SW 1271 (cell line): ENCODE results near the gene TDO2.
"Not testable (repeated sequence)": the region's sequence is repeated elsewhere in the genome, so short reads cannot be mapped to it uniquely, and the experiment has no call there.

Experiments used
- DNase-seq, 2 experiments: peaks; one replicate each; lab custom pipeline; 2025; lab: John Stamatoyannopoulos, UW

Gene TDO2

GRCh38 chr4:155903453-155903852 is at the start of gene TDO2:
Gene TDO2 (plus strand): TSS chr4:155903696. CDS start chr4:155903759, 63 bp downstream.
- no peak for DNase-seq

GRCh38 chr4:155854582-155855226 is 48.8 kb upstream of the TDO2 start:
- no peak for DNase-seq

- no peak for DNase-seq
These were observed 47.6 kb upstream of the TDO2 start for GRCh38 chr4:155855897-155856296.

DNA sequence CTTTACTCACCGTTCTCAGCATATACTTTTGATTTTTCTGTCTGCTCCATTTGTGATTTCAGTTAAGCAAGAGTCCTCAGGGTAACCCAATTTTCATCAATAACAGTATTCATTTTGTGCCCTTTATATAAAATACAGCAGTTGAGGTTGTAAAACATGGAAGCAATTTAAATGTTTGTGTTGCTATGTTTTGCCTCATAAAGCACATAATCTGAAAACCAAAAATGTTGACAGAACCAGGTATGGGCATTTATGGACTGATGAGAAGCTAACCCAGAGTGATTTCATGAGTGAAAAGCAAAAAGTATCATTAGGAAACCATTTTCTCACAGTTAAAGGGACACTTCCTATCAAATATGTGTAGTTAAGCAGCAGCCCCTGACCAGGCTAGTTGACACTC is 37.3 kb upstream of the TDO2 start, which contains the start of gene ASIC5:
Gene ASIC5 (minus strand): TSS at position 101 of the 400 bp plus-strand sequence. CDS start 51 bp downstream, at position 50.
- DNase-seq, result no peak

- DNase-seq, result no peak
These were observed 27.6 kb upstream of the TDO2 start for GRCh38 chr4:155875878-155876277.

DNA sequence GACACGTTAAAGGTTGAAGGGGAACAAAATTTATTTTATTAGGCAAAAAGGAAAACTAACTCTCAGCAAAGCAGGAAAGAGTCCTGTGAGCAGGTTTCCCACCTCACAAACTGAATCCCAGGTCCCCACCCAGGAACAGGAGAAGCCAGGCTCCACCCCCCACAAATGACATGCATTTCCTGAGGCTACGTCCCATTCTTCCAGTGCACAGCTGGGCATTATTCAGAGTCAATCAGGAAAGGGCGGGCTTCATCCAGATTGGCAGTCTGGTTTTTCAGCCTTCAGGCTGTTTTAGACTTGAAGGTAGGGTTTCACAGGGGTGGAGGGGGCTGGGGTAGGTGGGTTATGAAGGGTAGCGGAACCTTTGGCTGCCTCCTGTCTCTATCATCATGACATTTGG is 25.5 kb upstream of the TDO2 start:
- DNase-seq, result no peak

DNA sequence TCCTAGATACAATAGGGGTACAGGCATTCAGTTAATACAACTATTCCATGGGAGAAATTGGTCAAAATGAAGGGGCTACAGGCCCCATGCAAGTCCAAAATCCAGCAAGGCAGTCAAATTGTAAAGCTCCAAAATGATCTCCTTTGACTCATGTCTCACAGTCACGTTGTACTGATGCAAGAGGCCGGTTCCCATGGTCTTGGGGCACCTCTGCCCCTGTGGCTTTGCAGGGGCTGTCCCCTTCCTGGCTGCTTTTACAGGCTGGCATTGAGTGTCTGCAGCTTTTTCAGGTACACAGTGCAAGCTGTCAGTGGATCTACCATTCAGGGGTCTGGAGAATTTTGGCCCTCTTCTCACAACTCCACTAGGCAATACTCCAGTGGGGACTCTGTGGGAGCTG is 24.9 kb upstream of the TDO2 start:
- DNase-seq, result no peak

DNA sequence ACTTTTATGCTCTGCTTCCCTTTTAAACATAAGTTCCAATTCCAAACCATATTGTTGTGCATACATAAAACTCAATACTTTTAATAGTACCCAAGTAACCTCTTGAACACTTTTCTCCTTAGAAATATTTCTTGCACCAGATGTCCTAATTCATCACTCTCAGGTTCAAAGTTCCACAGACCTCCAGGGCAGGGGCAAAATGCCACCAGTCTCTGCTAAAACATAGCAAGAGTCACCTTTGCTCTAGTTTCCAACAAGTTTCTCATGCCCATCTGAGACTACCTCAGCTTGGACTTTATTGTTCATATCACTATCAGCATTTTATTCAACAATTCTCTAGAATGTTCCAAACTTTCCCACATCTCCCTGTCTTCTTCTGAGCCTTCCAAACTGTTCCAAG is 23.7 kb upstream of the TDO2 start:
- DNase-seq, result no peak

DNA sequence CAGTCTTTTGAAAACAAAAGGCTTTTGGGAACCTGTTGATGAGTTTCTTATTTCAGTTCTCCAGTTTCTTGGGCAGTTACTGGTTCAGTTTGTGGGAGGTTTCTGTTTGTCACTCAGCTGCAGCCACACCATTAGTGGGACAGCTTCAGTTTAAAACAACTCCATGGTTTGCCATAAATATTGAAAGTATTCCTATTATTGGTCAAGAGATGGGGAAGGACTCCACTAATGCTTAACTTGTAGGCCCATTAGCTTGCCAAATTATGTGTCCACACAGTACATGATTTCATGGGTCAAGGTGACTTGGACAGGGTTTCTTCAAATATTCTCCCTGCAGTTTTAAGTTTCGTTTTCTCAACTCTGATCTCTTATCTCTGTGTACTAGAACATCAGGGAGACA is 21.9 kb upstream of the TDO2 start:
- no peak for DNase-seq

DNA sequence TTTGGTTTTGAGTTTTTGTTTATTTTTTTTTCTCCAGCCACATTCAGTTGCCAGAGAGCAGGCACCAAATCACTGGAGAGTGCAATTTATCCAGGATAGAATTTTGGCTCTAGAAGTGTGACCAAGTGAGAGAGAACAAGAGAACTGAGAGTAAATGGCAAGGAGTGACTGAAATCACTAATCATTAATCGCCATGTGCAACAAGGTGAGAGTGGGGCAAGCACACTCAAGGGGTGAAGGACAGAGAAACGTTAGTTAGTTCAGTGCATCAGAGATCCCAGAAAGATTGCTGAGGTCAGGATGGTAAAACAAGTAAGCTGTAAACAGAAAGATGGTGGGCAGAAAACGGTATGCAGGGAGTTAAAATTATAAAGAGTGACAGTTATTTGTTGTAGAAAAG is 19.6 kb upstream of the TDO2 start:
- DNase-seq, result no peak

- no peak for DNase-seq
These were observed 17.8 kb upstream of the TDO2 start for GRCh38 chr4:155885666-155886065.

- DNase-seq, result no peak
These were observed 16.5 kb upstream of the TDO2 start for GRCh38 chr4:155887045-155887444.

- no peak for DNase-seq
These were observed 15.5 kb upstream of the TDO2 start for GRCh38 chr4:155887847-155888570.

- no peak for DNase-seq
These were observed 14.3 kb upstream of the TDO2 start for GRCh38 chr4:155889031-155889793.

GRCh38 chr4:155889946-155890345 is 13.6 kb upstream of the TDO2 start:
- no peak for DNase-seq

- no peak for DNase-seq
These were observed 12.4 kb upstream of the TDO2 start for GRCh38 chr4:155891058-155891457.

- DNase-seq, result not testable (repeated sequence)
These were observed 5.1 kb upstream of the TDO2 start for GRCh38 chr4:155898371-155898770.

DNA sequence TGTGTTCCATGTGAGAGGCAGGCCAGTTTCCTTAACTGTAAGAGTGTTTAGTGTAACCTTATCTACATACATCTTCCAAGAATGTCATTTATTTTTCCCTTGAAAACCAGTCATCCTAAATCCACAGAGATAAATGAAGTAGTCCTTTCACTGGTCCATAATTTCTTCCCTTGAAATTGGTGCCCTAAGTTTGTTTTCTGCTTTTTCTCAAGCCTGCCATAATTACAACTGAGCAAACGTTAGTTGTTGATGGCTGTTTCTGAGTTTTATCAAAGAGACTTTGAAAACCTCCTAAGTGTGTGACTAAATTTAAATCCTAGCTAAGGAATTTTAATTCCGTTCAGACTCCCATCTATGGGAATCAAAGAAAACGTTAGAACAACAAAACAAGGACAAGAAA is 3.6 kb upstream of the TDO2 start:
- no peak for DNase-seq

DNA sequence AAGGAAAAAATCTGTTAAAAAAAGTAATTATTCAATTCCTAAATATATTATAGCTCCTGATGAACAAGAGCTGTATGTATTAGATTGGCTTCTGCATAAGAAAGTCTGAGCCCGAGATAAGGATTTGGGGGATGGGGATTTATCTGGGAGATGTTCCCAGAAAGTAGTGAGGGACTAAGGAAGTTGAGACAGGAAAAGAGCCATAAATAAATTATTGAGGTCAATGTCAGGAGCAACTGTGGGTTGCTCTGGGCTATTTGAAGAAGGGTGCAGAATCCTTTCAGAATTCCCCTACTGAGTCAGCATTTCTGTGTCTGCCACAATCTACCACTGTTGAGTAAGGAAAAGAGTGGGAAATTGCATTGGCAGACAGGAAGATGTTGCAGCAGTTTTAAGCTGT is 3.1 kb upstream of the TDO2 start:
- no peak for DNase-seq

DNA sequence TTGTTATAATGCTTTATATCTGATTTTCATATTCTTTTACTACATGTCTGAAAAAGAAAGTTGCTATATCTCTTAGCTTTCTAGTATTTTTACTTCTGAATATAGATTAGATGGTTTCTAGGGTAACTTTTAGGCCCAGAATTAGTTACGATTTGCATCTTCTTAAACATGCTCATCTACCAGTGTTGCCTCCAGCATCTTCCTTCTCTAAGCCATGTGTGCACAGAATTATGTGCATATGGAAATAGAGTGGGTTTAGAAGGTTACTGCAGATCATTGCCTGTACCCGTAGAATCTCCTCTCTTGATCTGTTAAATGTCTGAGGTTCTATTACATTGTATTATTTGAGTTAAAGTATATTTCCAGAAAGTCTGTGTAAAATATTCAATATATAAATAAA is 2.5 kb upstream of the TDO2 start:
- DNase-seq, result no peak

DNA sequence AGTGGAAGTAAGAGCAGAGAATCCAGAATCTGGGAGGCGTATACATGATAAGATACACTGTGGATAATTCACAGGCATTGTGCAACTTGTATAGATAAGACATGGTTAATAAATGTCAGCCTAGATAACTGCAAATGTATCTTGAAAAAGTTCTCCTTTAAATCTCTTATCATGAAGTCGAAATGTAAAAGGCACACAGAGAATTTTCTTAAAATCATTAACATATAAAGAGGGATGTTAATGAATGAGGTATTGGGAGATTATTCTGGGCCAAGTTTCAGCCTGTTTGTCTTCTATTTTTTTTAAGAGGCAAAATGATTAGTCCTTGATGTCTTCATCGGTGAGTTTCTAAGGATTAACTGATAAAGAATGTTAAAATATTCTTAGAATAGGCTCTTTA is 835 bp downstream of the TDO2 start:
- no peak for DNase-seq

DNA sequence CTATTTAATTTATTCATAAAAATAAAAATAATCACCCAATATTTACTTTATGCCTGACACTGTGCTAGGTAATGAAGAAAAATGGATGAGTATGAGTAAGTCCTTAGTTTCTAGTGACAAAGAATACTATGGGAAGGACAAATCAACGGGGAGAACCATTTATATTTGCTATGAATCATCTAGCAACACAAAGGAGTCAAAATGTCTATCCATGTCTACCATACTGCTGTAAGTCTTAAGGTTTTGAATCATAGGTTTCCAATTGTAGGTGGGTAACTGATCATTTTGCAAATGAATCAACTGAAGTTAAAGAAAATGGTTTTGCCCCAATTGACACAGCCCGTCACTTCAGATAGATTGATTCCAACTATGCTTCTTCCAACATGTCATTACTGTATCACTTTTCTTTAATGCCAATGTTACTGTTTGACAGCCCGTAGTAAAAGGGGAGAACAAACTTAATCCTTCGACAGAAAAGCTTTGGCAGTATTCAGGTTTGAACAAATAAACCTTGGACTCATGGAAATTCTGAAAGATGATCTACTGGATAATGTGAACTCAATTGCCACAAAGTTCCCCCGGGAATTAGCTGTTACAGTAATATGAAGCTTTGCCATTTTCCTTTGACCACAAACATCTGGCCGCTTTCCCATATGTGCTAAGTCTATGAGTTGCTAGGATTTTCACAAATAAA is 3.2 kb downstream of the TDO2 start:
- DNase-seq, result no peak
